GM18499 (cell line): ENCODE results near the gene PRDM16.
"Not testable (repeated sequence)": the region's sequence is repeated elsewhere in the genome, so short reads cannot be mapped to it uniquely, and the experiment has no call there.

ENCODE experiments used
- ATAC-seq: cut with Tn5 transposase; IDR thresholded peaks from one replicate; pipeline ENCODE4 v1.9.1; 2021; ENCODE audit warnings: moderate number of reproducible peaks; ENCODE audit not compliant: insufficient read depth, unreplicated experiment

Gene PRDM16

DNA sequence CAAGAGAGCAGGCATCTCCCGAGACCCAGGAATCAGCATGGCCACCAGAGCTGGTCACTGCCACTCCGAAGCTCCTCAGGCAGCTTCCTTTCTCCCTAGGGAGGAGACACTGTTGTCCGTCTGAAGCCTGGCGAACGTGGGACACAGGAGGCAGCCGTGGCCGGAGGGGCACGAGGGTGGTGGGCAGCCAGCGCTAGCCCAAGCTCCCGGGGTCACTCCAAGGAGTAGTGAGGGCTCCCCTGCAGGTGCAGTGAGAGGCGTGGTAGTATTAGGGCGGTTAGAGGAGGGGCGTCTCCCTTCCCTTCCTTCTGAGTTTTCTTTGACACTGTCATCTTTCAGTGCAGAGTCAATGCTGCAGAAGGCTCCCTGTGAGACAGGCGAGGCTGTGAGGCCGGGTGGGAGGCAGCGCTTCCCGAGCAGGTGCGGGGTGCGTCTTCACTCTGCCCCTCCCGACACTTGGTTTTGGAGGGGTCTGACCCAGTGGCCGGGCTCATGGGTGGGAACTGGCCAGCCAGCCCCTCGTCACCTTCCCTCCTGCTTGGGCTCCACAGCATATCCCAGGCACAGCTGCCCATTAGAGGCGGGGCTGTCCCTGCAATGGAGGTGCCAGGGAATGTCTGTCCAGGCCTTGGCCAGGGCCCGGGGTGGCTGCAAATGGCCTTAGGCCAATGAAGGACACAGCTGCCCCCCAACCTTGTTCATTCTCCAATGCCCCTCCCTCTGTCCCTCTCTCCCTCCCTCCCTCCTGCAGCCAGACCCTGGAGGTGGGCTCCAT lies 213.8 kb downstream of the PRDM16 start:
- no peak for ATAC-seq

DNA sequence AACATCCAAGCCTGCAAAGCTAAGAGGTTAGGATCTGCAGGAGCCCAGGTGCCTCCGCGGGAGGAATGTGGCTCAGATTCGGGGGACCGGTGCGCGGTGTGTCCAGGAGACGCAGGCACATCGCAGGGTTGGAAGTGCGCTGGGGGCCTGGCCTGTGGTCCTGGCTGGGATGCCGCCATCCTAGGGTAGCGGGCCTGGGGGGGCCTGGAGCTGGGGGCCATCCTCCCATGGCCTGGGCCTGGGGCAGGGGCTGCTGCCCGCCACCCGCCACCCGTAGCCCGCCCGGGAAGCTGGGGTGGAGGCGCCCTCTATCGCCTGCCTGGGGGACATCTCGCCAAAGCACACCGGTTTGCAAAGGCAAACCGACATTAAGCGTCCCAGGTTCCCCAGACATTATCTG lies 214.8 kb downstream of the PRDM16 start:
- no peak for ATAC-seq

DNA sequence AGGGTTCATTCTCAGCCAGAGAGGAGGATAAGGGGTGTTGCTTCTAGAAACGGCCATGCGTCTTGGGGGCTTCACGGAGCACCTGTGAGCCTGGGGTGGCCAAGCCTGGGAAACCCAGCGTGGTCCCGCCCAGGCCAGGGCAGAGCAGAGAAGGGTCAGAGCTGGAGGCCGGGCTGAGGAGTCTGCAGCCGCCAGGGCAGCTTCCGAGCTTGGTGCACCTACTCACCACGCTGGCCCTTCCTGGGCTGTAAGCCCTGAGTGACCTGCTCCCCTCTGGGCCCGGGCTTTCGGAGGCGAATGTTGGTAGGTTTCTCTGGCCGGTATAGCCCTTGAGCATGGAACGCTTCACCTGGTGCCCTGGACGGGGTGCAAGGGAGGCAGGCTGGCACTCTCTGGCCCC lies 215.7 kb downstream of the PRDM16 start:
- no peak for ATAC-seq

DNA sequence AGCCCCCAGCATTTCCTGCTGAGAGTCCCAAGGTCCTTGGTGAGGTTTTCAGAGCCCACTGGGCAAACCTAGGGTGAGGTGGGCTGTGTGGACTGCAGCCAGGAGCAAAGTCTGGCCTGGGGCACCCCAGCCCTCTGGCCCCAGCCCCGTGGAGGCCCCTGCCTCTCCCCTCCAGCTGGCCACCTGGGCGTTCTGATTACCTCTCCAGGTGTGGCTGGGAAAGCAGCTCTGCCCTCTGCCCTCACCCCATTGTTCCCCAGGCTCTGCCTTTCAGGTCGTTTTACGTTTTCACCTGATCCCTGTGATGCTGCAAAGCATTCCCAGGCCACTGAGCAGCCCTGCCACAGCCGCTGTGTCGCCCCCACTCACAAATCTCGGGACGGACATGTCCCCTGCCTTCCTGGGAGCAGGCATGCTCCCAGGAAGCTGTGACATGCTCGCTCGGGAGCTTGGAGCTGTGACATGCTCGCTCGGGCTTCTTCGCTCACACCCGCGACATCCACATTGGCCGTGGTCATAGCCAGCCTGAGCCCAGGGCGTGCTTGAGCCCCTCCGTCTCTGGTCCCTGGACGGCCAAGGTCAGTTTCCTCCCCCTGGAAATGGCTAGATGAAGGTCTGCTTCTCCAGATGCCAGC lies 216.2 kb downstream of the PRDM16 start:
- no peak for ATAC-seq

DNA sequence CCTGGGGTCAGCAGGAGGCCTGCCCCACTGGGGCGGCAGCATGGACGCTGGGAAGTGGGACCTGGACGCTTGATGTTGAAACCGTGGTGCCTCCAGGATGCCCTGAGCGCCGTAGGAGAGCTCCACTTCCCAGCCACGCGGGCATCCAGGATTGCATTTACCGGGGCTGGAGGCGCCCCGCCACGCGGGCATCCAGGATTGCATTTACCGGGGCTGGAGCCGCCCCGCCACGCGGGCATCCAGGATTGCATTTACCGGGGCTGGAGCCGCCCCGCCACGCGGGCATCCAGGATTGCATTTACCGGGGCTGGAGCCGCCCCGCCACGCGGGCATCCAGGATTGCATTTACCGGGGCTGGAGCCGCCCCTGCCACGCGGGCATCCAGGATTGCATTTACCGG lies 218.1 kb downstream of the PRDM16 start:
- not testable (repeated sequence) for ATAC-seq

DNA sequence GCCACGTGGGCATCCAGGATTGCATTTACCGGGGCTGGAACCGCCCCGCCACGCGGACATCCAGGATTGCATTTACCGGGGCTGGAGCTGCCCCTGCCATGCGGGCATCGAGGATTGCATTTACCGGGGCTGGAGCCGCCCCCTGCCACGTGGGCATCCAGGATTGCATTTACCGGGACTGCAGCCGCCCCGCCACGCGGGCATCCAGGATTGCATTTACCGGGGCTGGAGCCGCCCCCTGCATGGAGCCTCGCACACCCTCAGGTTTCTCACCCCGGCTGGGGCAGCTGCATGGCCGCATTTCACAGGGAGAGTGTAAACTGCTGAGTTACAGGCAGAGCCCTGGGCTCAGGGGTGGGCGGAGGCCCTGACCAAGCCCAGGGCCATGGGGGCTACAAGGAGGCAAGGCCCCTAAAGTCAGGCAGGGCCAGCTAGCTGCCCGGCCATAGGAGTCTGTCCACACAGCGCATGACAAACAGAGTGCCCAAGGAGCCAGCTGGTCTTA lies 218.7 kb downstream of the PRDM16 start:
- ATAC-seq = no peak

DNA sequence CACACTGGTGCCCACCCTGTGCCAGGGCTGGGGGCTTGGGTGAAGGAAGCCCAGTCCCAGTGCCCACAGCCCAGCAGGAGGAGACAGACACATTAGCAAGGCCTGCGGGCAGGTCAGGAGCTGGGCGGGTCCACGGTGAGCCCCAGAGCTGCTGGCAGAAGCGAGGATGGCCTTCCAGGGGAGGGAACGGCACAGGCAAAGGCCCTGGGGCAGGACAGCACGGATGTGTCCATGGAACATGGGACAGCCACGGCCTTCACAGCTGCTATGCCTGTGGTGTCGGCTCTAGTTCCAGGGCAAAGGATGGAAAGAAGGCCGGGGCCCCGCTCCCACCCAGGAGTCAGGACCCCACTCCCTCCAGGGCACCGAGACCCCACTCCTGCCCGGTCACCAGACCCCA lies 220.5 kb downstream of the PRDM16 start:
- ATAC-seq = no peak

DNA sequence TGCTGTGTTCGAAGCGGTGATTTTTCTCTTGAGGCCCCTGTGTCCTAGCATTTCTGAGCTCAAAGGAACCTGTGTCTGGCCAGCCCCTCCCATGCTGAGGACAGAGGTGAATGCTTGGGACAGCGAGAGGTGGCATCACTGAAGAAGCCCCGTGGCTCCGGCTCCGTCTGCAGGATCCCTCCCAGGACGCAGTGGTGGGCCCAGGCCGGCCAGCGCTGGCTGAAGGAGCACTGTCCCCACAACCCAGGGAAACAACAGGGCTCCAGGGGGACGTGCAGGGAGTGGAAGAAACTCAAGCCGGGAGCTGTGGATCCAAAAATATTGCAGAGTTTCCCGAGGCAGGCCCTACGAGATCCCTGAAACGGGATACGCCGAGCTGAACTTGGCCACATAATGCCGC lies 221.4 kb downstream of the PRDM16 start:
- no peak for ATAC-seq

DNA sequence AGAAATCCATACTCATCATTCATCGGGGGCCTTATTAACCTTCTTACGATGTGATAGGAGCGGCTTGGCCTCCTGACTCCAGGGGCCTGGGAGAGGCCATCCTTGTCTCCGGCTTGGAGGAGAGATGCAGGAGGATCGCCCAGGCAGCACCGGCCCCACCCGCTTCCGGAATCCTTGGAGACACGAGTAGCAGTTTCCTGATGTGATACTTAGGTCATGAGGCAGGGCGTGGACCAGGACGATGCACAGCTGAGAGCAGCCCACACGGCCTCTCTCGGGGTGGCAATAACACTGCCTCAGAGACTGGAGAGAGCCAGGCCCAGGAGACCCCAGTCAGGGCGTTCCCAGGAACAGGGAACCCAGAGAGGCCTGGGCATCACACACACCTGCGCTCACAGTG lies 221.9 kb downstream of the PRDM16 start:
- ATAC-seq = no peak

DNA sequence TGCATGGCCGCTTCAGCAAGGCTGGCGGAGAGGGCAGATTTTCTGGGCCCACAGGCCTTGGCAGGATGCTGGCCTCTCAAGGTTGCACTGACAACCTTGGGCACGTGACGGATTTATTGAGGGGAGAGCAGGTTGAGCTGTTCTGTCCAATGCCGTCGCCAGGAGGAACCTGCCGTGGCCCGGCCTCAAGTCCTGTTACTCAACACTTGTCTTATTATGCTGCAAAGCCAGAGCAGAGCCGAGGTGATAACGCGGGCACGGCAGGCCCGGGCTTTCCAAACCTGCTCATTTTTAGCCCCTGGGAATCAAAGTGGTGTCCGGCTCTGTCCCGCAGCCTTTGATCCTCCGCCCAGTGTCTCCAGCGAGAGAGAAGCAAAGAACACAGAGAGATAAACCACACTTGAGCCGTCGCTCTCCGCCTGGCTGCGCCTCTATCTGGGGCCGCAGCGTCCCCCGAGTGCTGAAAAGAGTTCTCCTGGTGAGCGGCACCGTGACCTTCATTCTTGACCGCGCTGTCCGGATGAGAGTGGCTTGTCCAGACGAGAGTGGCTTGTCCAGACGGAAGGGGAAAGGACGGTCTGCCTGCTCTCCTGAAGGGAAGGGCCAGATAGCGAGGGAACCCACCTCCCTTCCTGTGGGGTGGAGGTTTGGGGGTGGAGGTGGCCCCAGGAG lies 223.2 kb downstream of the PRDM16 start:
- ATAC-seq = no peak

DNA sequence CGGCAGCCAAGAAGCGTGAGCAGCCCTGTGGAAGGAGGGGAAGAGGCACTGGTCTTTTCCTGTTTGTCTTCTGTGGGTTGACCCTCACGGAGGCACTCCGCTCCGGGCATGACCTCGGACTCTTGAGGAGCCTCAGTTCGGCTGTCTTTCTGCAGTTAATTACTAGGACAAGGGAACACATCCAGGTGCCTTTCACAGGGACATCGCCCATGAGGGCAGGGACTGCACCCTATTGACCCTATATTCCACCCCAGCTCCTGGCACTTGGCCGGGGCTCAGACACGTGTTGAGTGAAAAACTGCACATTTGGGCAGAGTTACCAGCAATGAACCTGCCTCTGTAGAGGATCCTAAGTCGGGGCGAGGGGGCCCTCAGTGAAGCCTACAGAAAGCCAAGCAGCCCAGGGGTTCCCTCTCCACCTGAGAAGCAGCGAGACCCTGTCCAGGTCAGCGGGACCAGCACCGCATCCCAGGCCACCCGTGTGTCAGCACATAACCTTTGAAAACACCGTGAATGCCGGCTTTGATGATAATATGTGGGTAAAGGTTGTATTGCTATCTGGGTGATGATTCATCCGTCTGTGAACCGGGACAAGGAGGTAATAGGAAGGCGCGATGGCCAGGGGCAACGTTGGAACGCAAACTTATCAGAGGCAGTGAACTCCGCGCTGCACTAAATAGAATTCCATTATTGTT lies 224.0 kb downstream of the PRDM16 start:
- no peak for ATAC-seq

DNA sequence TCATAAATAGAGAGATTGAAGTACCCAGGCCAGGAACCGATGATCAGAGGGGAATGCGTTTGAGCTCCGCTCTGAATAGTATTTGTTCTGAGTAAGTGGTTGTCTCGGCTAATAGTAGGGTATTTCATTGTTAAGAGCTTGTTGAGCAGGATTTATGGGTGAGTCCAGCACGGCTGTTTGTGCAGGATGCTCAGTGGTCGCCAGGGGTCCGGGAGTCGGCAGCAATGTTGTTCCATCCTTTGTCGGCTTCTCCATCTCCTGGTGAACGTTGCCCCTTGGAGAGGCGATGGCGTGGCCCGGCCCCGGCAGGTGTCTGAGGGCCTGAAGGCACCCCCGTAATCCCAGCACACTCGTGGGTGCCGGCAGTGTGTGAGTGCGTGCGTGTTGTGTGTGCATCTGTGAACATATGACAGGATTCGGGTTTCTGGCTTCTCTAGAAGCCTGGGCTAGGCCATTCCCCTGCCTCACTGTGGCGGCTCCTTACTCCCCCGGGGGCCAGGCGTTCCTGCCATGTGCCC lies 224.6 kb downstream of the PRDM16 start:
- no peak for ATAC-seq

DNA sequence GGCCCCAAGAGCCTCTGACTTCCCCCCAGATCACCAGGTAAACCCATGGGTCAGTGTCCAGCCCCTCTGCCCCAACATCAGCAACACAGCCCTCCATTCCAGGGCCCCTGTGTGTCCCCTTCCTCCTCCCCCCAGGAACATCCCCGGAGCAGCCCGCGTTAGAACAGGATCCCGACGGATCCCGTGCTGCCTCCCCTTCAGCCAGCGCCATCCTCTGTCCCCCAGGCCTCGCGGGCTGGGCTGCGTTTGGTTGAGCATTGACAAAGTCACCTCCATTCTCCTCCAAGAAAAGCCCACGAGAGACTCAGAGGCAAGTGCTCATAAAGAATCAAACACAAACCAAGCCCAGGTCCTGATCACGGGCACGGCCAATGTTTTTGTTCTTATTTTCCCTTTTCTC lies 225.4 kb downstream of the PRDM16 start:
- ATAC-seq = no peak

DNA sequence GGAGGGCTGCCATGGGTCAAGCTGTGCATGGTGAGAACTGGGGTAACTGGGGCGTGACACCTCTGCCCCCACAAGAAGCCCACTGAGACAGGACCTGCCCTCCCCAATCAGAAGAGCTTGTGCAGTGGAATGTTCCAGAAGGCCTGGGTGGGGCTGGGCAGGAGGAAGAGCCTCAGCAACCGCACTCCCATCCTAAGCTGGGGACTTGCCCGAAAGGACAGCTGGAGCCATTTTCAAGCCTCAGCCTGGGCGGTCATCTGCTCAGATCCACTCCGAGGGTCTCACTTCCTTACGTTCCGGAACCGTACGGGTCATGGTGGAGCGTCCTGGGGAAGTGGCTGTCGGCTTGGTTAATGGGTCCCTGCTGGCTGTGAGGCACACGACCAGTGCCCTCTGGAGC lies 226.8 kb downstream of the PRDM16 start:
- no peak for ATAC-seq

DNA sequence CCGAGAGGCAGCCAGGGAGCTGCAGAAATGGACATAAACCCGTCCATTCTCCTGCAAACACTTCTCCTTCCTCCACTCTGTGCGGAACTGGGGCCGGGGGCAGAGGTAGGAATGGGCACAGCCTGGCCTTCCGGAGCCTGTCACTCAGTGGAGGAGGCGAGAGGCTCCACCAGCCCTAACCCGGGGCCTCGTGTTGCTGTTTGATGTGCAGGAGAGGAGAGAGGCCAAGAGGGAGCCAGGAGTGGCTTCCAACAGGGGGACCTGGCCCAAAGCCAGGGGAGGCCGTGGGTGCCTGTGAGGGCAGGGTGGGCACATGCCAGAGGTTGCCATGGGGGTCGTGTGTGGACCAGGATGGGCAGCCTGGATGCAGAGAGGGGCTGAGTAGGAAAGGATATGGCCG lies 227.3 kb downstream of the PRDM16 start:
- no peak for ATAC-seq

DNA sequence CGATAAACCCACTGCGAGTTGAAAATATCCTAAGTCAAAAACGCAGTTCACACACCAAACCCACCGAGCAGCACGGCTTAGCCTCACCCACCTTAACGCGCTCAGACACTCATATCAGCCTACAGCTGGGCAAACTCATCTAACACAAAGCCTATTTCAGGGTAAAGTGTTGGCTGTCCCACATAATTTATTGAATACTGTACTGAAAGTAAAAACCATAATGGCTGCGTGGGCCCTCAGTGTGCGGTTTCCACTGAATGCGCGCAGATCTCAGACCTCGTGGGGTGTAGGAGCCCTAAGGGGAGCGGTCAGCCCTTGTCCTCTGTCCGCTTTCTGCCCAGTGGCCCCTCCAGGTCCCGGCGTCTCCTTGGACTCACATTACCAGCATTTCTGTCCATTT lies 227.8 kb downstream of the PRDM16 start:
- no peak for ATAC-seq

DNA sequence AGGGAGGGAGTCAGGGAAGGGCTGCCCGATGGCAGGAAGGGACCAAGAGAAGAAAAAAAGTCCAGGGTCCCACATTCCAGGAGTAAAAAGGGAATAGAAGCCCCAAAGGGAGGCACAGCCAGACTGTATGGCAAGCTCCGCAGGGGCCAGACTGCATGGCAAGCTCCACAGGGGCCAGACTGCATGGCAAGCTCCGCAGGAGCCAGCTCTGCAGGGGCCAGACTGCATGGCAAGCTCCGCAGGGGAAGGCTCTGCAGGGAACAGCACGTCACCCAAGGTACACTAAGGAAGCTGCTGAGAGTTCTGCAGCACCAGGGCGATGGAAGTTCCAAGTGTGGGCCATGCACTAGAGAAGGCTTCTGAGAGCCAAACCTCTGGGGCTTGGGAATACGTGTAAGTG lies 228.8 kb downstream of the PRDM16 start:
- ATAC-seq = no peak

DNA sequence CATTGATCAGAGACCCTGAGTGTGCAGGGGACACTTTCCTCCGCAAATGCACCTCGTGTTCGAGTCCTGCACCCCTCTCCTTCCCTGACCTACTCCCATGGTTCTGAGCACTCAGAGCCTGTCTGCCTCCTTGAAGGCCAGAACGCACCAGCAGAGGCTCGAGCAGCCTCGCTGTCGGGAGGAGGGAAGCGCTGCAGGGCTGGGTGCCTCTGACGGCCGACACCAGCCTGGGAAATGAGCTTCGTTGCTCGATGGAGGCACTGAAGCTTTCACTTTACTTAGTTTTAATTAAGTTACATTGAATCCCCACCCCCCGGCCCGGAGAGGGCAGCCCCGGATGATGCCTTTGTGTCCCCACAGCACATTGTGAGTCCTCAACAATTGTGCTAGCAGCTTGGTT lies 229.2 kb downstream of the PRDM16 start:
- no peak for ATAC-seq

DNA sequence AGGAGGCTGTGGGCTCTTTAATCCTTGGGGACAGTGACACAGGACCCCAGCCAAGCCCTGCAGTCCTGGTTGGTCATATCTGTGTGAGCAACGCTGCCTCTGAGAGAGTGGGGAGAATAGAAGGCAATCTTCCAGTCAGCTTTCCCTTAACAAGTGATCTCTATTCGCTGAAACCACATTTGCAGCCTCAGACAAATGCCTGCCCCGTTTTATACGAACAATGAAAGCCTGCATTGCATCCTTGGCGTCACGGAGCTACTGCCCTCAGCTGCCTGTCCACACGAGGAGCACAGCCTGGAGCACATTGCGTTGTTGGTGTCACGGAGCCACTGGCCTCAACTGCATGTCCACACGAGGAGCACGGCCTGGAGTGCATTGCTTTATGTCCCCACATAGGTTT lies 235.2 kb downstream of the PRDM16 start:
- ATAC-seq = no peak

DNA sequence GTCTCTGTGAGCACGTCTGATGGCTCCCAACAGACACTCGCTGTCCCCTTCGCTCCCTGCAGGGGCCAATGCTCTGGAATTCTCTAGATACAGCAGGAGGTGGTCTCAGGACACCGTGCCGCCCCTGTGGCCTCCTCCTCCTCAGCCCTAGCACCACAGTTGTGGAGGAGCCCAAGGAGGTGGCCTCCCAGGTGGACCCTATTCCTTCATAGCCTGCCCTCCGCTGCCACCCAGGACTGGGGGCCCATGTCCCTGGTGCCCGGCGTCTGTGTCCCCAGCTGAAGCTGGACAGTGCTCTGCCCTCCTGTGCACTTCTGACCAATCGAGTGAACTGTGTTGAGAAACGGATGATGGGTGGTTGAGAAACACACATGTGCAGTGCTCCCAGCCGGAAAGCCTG lies 235.7 kb downstream of the PRDM16 start:
- ATAC-seq = no peak

DNA sequence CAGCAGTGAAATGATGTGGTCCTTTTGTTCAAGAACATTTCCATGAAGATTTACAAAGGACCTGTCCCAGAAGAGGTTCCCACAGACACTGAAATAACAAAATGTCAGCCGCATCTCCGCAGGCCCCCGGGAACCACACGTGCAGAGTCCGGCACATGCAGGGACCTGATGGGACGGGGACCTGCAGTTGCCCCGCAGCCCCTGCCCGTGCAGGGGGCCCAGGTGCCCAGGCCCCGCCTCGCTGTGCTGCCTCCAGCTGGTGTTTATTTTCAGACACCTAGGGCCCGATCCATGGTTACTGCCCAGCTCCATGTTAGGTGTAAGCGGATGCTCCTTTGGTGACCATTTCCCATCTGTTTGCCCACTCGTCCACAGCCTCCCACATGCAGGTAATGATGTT lies 236.2 kb downstream of the PRDM16 start:
- ATAC-seq = no peak
